RPMI8226 (cell line): ENCODE measurements around the gene TMEM203.
"Not testable (repeated sequence)": the region's sequence is repeated elsewhere in the genome, so short reads cannot be mapped to it uniquely, and the experiment has no call there.

Experiments used
- DNase-seq: peaks from one replicate; pipeline ENCODE4 v3.0.0-alpha.2; 2015

Gene TMEM203

GRCh38 chr9:137241490-137242268, 36.2 kb upstream of the TMEM203 start:
- peak; percentile 70 for DNase-seq

DNA sequence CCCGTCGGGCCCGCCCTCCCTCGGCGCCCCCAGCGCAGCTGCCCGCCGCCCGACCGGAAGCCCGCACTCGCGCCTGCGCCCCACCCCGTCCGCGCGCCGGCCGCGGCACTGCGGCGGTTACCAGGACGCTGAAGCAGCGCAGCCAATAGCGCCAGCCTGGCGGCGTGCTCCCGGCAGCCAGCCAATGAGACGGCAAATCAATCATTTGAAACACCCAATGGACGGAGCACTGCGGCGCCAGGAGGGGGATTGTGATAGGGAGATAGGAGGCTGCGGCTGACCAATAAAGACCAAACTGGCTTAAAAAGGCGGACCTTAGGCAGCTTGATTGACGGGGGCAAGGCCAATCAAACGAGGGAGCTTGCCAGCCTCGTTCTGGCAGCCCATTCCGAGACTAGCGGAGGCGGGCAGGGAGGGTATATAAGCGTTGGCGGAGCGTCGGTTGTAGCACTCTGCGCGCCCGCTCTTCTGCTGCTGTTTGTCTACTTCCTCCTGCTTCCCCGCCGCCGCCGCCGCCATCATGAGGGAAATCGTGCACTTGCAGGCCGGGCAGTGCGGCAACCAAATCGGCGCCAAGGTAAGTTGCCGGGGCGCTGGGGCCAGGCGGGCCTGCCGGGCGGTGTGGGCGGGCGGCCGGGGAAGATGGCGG, 35.5 kb upstream of the TMEM203 start, which contains the start of gene TUBB4B:
Gene TUBB4B, plus strand, starts transcription at position 447 of the 649 bp plus-strand sequence. Its CDS starts 74 bp downstream, at position 521.
- peak; percentile 100 for DNase-seq

- peak; percentile 92 for DNase-seq
Observed at GRCh38 chr9:137240318-137240840, 34.9 kb upstream of the TMEM203 start.

DNA sequence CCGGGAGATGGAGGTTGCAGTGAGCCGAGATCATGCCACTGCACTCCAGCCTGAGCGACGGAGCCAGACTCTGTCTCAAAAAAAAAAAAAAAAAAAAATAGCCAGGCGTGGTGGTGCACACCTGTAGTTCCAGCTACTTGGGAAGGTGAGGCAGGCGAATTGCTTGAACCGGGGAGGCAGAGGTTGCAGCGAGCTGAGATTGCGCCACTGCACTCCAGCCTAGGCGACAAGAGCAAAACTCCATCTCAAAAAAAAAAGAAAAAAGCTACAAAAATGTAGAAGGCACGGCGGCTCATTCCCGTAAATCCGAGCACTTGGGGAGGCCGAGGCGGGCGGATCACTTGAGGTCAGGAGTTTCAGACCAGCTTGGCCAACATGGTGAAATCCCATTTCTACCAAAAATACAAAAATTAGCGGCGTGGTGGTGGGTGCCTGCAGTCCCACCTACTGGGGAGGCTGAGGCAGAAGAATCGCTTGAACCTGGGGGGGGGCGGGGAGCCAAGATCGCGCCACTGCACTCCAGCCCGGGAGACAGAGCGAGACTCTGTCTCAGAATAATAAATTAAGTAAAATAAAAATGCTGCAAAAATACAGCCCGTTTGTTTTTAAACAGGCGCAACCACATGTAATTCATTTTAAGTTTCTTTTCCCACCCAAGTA, 34.2 kb upstream of the TMEM203 start:
- not testable (repeated sequence) for DNase-seq

- DNase-seq = peak; percentile 77
Observed at GRCh38 chr9:137237759-137238726, 32.6 kb upstream of the TMEM203 start.

GRCh38 chr9:137236936-137237421, 31.5 kb upstream of the TMEM203 start:
- no peak for DNase-seq

- peak; percentile 92 for DNase-seq
Observed at GRCh38 chr9:137236238-137236935, 30.9 kb upstream of the TMEM203 start.

GRCh38 chr9:137235424-137236237, 30.2 kb upstream of the TMEM203 start:
- DNase-seq = no peak

DNA sequence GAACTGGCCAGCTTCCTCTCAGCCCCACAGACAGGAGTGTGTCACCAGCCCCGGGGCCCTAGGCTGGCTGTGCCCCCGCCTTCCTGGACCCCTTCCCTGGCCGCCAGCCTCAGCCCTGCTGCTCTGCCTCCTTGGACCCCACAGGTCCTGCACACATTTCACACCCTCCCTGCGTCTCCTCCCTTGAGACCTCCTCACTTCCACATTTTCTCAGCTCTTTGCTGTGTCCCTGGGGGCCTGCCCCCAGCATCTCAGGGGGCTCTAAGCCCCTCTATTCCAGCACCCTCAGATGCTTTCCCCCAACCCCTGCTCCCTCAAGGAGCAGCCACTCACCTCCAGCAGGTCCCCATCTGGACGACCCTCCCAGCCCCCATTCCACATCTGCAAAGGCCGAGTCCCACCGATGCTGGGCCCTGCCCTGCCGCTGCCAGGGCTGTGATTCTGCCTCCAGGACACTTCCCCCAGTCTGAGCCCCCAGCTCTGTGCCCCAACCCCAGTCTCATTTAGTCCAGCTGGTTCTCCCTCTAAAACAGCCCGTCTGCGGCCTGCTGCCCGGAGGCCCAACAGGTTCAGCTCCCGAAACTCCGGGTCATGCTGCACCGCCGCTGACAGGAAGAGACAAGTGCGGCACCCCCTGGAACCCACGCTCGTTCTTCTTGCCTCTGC, 29.4 kb upstream of the TMEM203 start:
- no peak for DNase-seq

DNA sequence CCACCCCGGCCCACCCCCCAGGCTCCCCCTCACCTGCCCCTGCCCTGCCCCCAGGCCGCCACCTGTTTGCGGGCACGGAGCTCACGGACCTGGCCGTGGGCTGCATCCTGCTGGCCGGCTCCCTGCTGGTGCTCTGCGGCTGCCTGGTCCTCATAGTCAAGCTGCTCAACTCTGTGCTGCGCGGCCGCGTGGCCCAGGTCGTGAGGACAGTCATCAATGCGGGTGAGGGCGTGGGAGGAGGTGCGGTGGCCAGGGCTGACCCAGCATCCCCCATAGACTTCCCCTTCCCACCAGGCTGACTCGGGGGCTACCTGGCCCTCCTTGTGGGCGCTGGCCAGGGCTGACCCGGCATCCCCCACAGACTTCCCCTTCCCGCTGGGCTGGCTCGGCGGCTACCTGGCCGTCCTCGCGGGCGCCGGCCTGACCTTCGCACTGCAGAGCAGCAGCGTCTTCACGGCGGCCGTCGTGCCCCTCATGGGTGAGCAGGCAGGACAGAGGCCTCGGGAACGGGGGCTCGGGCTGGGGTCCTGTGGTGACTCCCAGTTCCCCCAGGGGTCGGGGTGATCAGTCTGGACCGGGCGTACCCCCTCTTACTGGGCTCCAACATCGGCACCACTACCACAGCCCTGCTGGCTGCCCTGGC, 28.7 kb upstream of the TMEM203 start:
- peak; percentile 37 for DNase-seq

GRCh38 chr9:137233143-137233980, 27.9 kb upstream of the TMEM203 start:
- peak; percentile 56 for DNase-seq

DNA sequence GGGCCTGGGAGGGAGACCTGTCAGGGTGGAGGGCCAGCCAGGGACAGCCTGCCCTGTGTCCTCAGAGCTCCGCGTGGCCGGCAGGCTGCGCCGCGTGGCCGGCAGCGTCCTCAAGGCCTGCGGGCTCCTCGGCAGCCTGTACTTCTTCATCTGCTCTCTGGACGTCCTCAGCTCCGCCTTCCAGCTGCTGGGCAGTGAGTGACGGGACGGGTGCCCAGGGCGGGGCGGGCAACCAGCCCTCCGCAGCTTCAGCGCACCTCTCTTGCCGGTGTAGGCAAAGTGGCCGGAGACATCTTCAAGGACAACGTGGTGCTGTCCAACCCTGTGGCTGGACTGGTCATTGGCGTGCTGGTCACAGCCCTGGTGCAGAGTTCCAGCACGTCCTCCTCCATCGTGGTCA, 27.1 kb upstream of the TMEM203 start:
- no peak for DNase-seq

DNA sequence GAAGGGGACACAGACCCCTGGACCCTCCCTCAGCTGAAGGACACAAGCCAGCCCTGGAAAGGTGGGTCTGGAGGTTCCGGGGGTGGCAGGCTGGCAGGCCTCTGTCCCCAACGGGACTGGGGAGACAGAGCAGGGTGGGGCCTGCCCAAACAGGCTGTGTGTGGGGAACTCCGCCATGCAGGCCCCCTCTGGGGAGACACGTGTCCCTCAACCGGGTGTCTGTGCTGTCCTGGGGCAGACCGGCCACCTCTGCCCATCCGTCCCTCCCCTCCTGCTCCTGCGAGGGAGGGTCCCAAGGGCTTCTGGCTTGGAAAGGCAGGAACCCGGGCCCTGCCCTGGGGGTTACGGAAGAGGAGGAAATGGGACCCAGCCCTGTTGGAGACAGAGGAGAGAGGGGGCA, 26.7 kb upstream of the TMEM203 start:
- no peak for DNase-seq

- DNase-seq = no peak
Observed at GRCh38 chr9:137231372-137232039, 26.1 kb upstream of the TMEM203 start.

GRCh38 chr9:137230705-137231371, 25.4 kb upstream of the TMEM203 start, which contains the start of gene SLC34A3:
Gene SLC34A3, plus strand, starts transcription at chr9:137230901. Its CDS starts 802 bp downstream, at chr9:137231703.
- no peak for DNase-seq

DNA sequence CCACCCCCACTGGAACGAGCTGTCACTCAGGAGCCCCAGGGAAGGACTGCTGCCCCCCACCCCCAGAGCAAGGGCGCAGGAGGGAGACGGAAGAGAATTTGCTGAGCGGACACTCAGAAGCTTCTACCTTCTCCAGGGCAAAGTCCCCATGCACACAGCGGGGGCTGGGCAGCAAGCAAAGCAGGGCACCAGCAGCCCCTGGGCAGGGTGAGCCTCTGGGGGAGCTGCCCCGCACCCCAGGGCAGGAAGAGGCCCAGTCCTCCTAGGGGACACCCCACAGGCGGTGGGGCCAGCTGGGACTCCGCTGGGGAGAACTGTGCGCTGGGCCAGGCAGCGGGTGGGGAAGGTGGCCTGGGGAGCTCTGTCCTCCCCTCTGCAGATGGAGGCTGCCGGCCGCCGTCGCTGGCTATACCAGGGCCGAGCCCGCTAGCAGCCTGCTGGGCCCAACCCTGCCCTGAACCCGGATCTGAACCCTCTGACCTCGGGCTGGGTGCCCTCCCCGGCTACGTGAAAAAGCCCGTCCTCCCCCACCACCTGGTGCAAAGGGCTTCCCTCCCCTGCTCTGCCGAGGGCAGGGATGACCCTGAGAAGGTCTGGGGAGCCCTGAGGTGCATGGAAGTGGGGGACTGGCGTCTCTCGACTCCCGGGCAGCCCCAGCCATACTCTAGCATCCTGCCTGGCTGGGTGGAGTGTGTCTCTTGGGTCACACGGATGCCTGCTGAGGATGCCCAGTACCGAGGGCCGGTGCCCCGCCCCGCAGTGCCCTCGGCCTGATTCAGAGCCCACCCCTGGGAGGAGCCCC, 24.7 kb upstream of the TMEM203 start:
- no peak for DNase-seq
